ENCODE data around the gene PDE4C.

DNA sequence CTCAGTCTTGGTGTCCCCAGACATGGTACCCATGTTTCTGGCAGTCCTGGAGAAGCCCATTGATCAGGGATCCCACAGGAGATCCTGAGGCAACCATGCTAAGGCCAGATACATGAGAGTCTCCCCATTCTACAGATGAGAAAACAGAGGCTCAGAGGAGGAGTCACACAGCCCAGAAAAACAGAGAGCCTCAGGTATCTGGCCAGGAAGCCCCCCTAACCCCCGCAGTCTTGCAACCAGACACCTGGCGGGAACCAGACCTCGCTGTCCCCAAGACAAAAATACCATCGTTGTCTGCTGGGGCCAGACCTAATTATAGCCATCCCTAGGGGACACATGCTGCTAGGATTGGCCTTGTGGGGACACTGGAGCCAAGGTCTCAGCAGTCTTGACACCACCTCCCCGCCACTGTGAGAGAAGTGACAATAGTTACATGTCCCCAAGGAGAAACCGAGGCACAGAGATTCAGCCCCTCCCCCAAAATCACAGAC lies 1.6 kb upstream of the PDE4C start:
- TF ChIP-seq ZNF549 (tag by site-specific recombination; IDR thresholded peaks at IDR 0.05), result no peak
- TF ChIP-seq, protein P1, sequence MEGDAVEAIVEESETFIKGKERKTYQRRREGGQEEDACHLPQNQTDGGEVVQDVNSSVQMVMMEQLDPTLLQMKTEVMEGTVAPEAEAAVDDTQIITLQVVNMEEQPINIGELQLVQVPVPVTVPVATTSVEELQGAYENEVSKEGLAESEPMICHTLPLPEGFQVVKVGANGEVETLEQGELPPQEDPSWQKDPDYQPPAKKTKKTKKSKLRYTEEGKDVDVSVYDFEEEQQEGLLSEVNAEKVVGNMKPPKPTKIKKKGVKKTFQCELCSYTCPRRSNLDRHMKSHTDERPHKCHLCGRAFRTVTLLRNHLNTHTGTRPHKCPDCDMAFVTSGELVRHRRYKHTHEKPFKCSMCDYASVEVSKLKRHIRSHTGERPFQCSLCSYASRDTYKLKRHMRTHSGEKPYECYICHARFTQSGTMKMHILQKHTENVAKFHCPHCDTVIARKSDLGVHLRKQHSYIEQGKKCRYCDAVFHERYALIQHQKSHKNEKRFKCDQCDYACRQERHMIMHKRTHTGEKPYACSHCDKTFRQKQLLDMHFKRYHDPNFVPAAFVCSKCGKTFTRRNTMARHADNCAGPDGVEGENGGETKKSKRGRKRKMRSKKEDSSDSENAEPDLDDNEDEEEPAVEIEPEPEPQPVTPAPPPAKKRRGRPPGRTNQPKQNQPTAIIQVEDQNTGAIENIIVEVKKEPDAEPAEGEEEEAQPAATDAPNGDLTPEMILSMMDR (tag by site-specific recombination; IDR thresholded peaks at IDR 0.05), result no peak
- no peak for TF ChIP-seq ZFP3 (tag by site-specific recombination; IDR thresholded peaks at IDR 0.05; ENCODE audit: low read depth)
- no peak for TF ChIP-seq KLF8 (tag by site-specific recombination; IDR thresholded peaks at IDR 0.05)
- no peak for TF ChIP-seq ZNF747 (tag by site-specific recombination; IDR thresholded peaks at IDR 0.05)
- TF ChIP-seq ZNF600 (tag by site-specific recombination; IDR thresholded peaks at IDR 0.05), result no peak
- TF ChIP-seq ZNF274 (IDR thresholded peaks at IDR 0.05; ENCODE audit: low read length), result no peak
- TF ChIP-seq ZNF274 (tag by site-specific recombination; IDR thresholded peaks at IDR 0.05; ENCODE audit: borderline replicate concordance), result no peak

All from HEK293 (cell line).